ENCODE measurements around the gene SFRP5.

The SFRP5 gene

DNA sequence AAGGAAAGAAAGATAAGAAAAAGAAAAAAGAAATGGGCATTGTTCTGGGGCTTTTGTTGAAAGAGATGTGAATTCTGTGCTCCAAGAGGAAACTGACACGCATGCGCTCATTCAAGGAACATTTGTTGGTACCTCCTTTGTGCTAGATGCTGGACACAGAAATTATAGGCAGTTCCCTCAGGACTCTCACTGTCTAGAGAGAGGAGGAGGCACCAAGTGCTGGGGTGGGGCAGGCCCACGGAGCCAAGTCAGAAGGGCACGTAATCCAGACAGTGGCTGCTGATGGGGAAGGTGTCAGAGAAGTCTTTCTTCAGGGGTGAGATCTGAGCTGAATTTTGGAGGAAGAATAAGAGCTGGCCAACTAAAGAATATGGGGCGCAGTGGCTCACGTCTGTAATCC, 37.8 kb downstream of the SFRP5 start:
- no peak for FAIRE-seq

DNA sequence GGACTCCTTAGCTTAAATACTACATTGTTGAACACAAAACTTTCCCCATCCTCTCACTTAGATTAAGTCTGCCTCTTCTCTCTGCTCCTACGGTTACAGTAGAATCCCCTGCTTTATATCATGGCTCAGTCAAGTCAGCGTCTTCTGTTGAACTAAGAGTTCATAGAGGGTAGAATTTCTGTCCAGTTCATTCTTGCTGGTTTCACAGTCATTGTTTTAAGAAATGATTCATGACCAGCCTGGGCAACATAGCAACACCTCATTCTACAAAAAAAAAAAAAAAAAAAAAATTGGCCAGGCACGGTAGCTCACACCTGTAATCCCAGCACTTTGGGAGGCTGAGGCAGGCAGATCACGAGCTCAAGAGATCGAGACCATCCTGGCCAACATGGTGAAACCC, 38.5 kb downstream of the SFRP5 start:
- no peak for FAIRE-seq

DNA sequence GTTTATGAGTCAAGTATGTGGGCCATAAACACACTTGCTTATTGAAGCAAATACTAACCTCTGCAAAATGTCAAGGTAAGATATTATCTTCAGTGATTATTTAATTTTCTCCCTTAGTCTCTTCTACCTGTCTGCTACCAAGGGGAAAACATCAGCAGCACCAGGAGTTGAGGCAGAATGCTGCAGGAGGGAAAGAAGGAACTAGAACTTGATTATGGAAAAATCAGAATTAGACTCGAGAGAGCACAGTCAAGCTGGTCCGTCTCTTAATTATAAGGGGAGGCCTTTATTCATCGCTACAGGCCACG, 39.8 kb downstream of the SFRP5 start:
- no peak for FAIRE-seq

DNA sequence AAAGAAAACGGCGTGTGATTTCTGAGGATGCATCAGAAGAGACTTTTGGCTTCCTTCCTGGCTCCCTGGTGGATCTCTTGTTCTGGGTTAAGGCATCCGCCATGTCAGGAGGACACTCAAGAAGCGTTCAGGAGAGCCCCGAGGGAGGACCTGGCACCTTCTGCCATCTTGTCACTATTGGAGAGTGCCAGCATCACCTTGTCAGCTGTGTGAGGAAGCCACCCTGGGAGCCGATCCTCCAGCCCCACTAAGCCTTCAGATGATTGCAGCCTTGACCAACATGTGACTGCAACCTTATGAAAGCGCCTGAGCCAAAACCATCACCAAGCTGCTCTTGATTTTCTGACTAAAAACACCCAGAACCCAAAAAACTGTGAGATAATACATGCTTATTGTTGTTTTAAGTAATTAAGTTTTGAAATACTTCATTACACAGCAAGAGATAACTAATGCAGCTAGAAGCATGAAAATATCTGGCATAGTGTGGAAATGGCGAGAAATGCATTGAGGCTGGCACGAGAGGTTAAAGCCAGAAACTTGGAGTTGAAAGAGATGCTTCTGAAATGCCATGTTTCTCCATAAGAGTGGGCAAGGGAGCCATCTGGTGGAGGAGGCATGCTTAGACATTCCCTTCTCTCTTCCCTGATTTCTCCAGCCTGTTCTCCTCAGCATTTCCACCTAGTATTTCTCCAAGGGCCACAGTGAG, 40.3 kb downstream of the SFRP5 start:
- peak; percentile 82 for FAIRE-seq

DNA sequence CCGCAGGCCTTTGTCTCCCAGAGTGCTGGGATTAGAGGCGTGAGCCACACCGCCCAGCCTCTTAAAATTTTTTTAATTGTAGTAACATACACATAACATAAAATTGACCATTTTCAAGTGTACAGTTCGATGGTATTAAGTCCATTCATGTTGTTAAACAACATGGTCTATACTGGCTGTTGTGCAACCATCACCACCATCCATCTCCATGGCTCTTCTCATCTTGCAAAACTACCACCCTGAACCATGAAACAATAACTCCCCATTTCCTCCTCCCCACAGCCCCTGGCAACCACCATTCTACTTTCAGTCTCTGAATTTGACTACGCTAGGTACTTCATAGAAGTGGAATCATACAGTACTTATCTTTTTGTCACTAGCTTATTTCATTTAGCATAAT, 42.8 kb downstream of the SFRP5 start:
- no peak for FAIRE-seq

DNA sequence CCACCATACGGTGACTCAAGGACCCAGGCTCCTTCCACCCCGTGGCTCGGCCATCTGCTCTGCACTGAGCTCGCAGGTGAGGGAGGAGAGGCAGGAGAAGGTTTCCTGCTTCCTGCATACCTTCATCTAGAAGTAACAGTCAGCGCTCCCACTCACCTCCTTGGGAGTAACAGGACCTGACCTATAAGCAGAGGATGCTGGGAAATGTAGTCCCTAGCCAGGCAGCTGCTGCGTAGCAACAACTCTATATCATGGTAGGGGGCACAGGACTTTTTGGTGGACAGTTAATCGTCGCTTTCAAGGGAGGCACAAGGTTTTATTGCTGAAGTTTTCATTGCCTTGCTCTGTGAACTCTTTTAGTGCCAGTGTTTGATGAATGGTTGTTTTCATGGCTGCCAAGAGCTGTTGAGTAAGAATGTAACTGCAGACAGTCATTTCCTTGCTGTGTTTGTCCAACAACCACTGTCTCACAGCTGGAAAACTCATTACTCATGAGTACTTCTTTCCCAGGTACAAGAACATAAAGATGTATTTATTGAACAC, 45.1 kb downstream of the SFRP5 start:
- FAIRE-seq = no peak

DNA sequence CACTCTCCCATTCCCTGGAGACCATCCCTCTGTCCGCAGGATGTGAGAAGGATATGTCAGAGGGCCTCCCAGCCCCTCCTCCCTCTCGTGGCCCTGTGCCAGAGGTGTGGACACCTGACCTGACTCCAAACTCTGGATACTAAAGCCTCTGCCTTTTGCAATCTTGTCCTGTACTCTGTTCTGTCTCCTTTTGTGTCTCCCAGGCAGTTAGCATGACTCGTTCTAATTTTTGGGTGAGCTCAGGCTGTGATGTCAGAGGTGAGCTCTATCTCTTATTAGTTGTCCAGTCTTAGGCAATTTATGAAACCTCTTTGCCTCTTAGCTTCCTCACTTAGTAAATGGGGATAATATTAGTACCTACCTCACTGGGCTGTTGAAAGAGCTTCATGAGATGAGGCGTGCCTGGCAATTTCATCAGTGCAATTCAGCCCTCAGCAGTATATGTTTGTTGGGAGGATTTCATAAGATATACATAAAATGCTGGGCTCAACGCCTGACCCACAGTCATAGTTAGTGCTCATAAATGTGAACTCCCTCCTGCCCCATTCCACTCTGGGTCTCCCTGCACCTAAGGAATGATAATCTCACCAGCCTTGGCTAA, 47.4 kb downstream of the SFRP5 start:
- FAIRE-seq = no peak

DNA sequence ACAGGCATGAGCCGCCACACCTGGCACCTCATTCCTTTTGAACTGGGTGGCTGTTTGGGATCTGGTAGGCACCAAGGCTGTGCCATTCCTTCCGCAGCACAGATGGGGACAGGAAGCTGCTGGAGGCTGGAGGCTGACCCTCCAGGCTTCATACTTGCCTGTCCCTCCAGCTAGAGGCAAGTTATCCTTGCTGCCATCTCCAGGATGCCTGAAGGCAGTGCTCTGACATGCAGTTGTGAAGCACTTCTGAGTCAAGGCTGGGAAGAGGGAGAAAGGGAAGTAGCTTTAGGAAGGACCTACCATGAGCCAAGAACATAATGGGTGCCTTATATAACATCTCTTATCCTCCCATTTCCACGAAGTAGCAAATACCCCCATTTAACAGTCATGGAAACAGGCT, 48.8 kb downstream of the SFRP5 start:
- FAIRE-seq = no peak

DNA sequence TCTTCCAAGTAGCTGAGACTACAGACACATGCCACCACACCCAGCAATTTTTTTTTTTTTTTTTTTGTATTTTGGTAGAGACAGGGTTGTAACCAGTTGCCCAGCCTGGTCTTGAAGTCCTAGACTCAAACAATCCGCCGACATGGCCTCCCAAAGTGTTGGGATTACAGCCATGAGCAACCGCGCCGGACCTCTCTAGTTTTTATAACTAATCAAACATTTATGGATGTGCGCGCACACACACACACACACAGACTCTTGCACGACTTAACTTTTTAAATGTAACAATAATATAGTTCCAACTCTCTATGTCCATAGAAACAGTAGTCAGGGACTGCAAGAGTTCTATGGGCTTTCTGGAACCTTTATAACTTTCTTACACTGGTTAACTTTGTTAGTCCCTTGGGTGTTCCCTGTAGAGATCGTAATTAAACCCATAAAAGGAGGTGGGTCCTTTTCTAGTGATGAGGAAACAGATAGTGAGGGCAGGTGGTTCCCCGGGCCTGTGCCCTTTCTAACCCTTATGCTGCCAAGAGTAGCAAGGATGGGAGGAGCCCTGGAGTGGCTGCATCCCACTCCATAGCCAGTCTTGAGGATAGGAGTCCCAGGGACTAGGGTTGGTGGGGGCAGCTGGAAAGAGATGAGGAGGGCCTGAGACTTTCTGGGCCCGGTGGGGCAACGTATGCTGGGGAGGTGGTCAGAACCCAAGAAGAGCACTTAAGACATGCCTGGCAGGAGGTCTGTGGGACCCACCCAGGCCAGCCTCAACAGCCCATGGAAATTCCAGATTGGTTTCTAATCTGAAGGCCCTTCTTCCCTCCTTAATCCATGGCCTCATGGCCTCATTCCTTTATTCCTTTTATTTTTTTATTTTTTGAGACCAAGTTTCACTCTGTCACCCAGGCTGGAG, 49.7 kb downstream of the SFRP5 start:
- no peak for FAIRE-seq

DNA sequence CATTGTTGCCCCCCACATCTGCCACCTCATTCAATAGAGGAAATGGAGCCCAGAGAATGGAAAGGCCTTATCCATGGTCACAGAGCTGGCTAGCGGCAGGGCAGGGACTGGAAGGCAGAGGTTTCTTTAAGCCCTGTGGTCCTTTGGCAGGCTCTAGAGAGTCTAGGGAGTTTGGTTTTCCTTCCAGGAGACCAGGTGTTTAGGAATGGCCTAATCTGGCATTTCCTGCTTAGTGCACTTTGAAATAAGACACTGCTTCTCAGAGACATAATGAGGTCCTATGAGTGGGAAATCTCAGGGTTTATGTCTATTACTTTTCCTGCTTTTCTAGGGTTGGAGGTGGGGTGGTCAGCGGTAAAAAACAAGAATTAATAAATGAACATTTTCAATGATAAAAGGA, 52.2 kb downstream of the SFRP5 start:
- FAIRE-seq = no peak

DNA sequence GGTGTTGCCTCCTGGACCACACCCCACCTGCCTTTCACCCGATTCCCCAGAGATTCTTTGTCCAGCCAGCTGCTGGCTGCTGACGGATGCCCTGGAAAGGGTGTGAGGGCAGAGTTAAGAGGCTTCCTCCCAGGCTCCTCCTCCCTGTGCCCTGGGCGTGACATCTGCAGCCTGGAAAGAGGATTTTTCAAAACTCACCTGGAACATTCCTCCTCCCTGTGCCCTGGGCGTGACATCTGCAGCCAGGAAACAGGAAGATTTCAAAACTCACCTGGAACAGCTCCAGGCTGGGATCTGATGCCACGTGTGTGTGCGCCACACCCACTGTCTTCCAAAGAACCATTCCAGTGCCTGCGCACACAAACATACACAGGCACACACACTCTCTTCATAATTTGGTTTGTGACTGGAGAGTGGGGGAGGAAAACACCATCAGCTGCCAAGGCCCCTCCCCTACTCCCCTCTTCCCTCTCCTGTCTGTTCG, 53.1 kb downstream of the SFRP5 start:
- no peak for FAIRE-seq

DNA sequence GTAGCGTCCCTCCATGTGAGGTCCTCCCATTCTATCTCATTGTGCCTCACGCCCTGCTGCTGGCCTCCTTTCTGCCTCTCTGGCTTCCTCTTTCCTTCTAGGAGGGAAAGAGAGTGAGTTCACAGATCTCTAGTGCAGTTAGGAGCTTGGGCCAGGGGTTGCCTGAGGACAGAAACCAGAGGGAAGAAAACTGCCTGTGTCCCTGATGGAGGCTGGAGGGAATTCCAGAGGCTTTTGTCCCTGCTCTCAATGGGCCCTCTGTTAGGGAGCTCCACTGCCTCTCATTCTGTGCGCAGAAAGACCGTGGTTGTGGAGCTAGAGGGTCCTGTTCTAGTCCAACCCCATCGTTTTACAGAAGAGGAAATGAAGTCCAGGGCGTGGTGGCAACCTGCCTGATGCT, 53.6 kb downstream of the SFRP5 start:
- no peak for FAIRE-seq

DNA sequence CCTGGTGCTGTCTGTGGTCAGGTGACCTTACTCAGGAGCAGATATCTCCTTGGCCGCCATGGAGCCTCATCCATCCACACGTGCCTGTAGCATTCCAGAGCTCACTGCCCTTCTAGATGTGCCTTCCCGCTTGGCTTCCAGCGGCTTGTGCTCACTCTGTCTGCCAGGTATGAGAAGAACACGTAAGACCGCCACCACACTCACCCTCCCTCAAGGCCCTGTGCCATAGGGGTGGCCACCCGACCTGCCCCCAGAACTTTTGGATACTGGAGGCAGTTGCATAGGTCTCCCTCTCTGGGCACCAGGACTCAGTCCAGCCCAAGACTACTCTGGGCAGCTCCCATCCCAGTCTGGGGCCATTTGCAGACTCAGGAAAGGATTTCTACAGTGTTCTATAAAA, 54.2 kb downstream of the SFRP5 start:
- FAIRE-seq = no peak

Measured in islet of Langerhans (tissue), 1 donor.